ENCODE data around the gene CFAP61. TPM values are rescaled to one million over a fixed set of nuclear protein-coding genes. Genes with fewer than 3 reads are reported as not detected.

CFAP61 gene
- total and polyA plus RNA-seq, 2 experiments from 2014 or later = 0.21 TPM; not detected in 1

DNA sequence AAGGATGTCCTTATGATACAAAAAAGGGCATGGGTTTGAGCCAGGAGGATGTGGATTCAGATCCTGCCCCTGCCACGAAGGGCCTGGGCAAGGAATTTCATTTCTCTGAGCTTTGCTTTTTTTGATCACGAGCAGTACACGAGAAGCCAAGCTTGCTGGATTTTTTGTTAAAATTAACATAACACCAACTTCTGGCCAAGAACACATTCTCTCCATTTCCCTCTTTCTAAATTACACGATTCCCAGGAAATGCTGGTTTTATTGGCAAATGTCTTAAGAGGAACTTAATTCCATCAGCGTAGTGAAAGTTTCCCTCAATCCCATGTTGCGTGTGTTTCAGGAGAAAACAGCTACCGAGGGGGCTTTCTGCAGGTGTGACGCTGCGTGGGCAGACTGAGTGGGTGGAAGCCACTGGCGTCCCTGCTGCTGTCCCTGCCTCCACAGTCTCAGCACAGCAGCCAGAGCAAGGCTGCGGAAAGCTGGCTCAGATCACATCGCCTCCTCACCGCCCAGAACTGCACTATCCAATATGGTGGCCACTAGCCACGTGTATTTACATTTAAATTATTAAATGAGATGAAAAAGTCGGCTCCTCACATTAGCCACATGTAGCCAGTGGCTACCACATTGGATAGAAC is 194.8 kb downstream of the CFAP61 start:
- TF ChIP-seq EZH2 (IDR thresholded peaks at IDR 0.05; ENCODE audit: low read depth, unreplicated experiment) (no peak), POLR2AphosphoS5 (IDR thresholded peaks at IDR 0.05; ENCODE audit: low read depth) (no peak), ZNF331 (CRISPR knock-in tag; IDR thresholded peaks at IDR 0.05; ENCODE audit: low read depth) (no peak), CREB1 (CRISPR knock-in tag; IDR thresholded peaks at IDR 0.05; ENCODE audit: low read depth) (no peak), NANOG (IDR thresholded peaks at IDR 0.05; ENCODE audit: borderline replicate concordance) (no peak), EZH2phosphoT487 (IDR thresholded peaks at IDR 0.05; ENCODE audit: unreplicated experiment) (no peak), JUNB (IDR thresholded peaks at IDR 0.05; ENCODE audit: unreplicated experiment) (no peak), ZNF114 (CRISPR knock-in tag; IDR thresholded peaks at IDR 0.05) (no peak), STAT1 (IDR thresholded peaks at IDR 0.05; ENCODE audit: unreplicated experiment) (no peak)
- TF ChIP-seq, protein P1, sequence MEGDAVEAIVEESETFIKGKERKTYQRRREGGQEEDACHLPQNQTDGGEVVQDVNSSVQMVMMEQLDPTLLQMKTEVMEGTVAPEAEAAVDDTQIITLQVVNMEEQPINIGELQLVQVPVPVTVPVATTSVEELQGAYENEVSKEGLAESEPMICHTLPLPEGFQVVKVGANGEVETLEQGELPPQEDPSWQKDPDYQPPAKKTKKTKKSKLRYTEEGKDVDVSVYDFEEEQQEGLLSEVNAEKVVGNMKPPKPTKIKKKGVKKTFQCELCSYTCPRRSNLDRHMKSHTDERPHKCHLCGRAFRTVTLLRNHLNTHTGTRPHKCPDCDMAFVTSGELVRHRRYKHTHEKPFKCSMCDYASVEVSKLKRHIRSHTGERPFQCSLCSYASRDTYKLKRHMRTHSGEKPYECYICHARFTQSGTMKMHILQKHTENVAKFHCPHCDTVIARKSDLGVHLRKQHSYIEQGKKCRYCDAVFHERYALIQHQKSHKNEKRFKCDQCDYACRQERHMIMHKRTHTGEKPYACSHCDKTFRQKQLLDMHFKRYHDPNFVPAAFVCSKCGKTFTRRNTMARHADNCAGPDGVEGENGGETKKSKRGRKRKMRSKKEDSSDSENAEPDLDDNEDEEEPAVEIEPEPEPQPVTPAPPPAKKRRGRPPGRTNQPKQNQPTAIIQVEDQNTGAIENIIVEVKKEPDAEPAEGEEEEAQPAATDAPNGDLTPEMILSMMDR (conservative IDR thresholded peaks at IDR 0.05; ENCODE audit: low read depth in 2 of 2) = no peak
- TF ChIP-seq, protein P2, sequence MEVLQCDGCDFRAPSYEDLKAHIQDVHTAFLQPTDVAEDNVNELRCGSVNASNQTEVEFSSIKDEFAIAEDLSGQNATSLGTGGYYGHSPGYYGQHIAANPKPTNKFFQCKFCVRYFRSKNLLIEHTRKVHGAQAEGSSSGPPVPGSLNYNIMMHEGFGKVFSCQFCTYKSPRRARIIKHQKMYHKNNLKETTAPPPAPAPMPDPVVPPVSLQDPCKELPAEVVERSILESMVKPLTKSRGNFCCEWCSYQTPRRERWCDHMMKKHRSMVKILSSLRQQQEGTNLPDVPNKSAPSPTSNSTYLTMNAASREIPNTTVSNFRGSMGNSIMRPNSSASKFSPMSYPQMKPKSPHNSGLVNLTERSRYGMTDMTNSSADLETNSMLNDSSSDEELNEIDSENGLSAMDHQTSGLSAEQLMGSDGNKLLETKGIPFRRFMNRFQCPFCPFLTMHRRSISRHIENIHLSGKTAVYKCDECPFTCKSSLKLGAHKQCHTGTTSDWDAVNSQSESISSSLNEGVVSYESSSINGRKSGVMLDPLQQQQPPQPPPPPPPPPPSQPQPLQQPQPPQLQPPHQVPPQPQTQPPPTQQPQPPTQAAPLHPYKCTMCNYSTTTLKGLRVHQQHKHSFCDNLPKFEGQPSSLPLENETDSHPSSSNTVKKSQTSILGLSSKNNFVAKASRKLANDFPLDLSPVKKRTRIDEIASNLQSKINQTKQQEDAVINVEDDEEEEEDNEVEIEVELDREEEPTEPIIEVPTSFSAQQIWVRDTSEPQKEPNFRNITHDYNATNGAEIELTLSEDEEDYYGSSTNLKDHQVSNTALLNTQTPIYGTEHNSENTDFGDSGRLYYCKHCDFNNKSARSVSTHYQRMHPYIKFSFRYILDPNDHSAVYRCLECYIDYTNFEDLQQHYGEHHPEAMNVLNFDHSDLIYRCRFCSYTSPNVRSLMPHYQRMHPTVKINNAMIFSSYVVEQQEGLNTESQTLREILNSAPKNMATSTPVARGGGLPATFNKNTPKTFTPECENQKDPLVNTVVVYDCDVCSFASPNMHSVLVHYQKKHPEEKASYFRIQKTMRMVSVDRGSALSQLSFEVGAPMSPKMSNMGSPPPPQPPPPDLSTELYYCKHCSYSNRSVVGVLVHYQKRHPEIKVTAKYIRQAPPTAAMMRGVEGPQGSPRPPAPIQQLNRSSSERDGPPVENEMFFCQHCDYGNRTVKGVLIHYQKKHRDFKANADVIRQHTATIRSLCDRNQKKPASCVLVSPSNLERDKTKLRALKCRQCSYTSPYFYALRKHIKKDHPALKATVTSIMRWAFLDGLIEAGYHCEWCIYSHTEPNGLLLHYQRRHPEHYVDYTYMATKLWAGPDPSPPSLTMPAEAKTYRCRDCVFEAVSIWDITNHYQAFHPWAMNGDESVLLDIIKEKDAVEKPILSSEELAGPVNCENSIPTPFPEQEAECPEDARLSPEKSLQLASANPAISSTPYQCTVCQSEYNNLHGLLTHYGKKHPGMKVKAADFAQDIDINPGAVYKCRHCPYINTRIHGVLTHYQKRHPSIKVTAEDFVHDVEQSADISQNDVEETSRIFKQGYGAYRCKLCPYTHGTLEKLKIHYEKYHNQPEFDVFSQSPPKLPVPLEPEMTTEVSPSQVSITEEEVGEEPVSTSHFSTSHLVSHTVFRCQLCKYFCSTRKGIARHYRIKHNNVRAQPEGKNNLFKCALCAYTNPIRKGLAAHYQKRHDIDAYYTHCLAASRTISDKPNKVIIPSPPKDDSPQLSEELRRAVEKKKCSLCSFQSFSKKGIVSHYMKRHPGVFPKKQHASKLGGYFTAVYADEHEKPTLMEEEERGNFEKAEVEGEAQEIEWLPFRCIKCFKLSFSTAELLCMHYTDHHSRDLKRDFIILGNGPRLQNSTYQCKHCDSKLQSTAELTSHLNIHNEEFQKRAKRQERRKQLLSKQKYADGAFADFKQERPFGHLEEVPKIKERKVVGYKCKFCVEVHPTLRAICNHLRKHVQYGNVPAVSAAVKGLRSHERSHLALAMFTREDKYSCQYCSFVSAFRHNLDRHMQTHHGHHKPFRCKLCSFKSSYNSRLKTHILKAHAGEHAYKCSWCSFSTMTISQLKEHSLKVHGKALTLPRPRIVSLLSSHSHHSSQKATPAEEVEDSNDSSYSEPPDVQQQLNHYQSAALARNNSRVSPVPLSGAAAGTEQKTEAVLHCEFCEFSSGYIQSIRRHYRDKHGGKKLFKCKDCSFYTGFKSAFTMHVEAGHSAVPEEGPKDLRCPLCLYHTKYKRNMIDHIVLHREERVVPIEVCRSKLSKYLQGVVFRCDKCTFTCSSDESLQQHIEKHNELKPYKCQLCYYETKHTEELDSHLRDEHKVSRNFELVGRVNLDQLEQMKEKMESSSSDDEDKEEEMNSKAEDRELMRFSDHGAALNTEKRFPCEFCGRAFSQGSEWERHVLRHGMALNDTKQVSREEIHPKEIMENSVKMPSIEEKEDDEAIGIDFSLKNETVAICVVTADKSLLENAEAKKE (CRISPR knock-in tag; IDR thresholded peaks at IDR 0.05) = no peak
- TF ChIP-seq, protein P3, sequence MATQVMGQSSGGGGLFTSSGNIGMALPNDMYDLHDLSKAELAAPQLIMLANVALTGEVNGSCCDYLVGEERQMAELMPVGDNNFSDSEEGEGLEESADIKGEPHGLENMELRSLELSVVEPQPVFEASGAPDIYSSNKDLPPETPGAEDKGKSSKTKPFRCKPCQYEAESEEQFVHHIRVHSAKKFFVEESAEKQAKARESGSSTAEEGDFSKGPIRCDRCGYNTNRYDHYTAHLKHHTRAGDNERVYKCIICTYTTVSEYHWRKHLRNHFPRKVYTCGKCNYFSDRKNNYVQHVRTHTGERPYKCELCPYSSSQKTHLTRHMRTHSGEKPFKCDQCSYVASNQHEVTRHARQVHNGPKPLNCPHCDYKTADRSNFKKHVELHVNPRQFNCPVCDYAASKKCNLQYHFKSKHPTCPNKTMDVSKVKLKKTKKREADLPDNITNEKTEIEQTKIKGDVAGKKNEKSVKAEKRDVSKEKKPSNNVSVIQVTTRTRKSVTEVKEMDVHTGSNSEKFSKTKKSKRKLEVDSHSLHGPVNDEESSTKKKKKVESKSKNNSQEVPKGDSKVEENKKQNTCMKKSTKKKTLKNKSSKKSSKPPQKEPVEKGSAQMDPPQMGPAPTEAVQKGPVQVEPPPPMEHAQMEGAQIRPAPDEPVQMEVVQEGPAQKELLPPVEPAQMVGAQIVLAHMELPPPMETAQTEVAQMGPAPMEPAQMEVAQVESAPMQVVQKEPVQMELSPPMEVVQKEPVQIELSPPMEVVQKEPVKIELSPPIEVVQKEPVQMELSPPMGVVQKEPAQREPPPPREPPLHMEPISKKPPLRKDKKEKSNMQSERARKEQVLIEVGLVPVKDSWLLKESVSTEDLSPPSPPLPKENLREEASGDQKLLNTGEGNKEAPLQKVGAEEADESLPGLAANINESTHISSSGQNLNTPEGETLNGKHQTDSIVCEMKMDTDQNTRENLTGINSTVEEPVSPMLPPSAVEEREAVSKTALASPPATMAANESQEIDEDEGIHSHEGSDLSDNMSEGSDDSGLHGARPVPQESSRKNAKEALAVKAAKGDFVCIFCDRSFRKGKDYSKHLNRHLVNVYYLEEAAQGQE (IDR thresholded peaks at IDR 0.05; ENCODE audit: unreplicated experiment) = no peak
- TF ChIP-seq, protein P4, sequence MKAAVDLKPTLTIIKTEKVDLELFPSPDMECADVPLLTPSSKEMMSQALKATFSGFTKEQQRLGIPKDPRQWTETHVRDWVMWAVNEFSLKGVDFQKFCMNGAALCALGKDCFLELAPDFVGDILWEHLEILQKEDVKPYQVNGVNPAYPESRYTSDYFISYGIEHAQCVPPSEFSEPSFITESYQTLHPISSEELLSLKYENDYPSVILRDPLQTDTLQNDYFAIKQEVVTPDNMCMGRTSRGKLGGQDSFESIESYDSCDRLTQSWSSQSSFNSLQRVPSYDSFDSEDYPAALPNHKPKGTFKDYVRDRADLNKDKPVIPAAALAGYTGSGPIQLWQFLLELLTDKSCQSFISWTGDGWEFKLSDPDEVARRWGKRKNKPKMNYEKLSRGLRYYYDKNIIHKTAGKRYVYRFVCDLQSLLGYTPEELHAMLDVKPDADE (IDR thresholded peaks at IDR 0.05) = no peak
- H3K27me3 Mint-ChIP-seq (ENCODE audit: insufficient read depth, low read depth, poor library complexity) = peaks cover 5% of the 10 kb centered on the region
- no peaks in the 10 kb centered on the region for H3K27me3 ChIP-seq (ENCODE audit: insufficient read depth)
- no peak overlapping the region for H3K27ac ChIP-seq (ENCODE audit: low read depth)
- H3K4me1 ChIP-seq (ENCODE audit: insufficient read depth) = no peaks in the 10 kb centered on the region
- no peak overlapping the region for H3K27ac Mint-ChIP-seq
- no peaks in the 10 kb centered on the region for H3K79me2 ChIP-seq (replicated peaks; ENCODE audit: insufficient read depth)
- no peak overlapping the region for H3K4me3 ChIP-seq
- no peak overlapping the region for H2AFZ ChIP-seq
- no peaks in the 10 kb centered on the region for H3K4me1 Mint-ChIP-seq
- no peaks in the 10 kb centered on the region for H3K36me3 ChIP-seq (ENCODE audit: insufficient read depth)
- no peak overlapping the region for H3K4me2 ChIP-seq
- no peaks in the 10 kb centered on the region for H3F3A ChIP-seq (replicated peaks; ENCODE audit: low read depth)
- H3K9me3 Mint-ChIP-seq = peaks cover 35% of the 10 kb centered on the region
- no peaks in the 10 kb centered on the region for H4K20me1 ChIP-seq (replicated peaks; ENCODE audit: insufficient read depth)
- H3K36me3 Mint-ChIP-seq (ENCODE audit: low read depth) = peaks cover 25% of the 10 kb centered on the region
- H3K9me2 ChIP-seq (ENCODE audit: insufficient read depth) = peaks cover 14% of the 10 kb centered on the region; the same call in 1 of the 2 replicates
- no peak overlapping the region for H3K4me3 Mint-ChIP-seq
- ATAC-seq = no peak
- DNase-seq (ENCODE audit: low spot score) = no peak

Measured in GM23338 (cell line).